ENCODE results near the gene SRSF4. TPM values are rescaled to one million over a fixed set of nuclear protein-coding genes. Genes with fewer than 3 reads are reported as not detected.
"Not testable (repeated sequence)": the region's sequence is repeated elsewhere in the genome, so short reads cannot be mapped to it uniquely, and the experiment has no call there.

SRSF4 gene
- total RNA-seq, 1 donor from 2014 or later, result 34.5 TPM

DNA sequence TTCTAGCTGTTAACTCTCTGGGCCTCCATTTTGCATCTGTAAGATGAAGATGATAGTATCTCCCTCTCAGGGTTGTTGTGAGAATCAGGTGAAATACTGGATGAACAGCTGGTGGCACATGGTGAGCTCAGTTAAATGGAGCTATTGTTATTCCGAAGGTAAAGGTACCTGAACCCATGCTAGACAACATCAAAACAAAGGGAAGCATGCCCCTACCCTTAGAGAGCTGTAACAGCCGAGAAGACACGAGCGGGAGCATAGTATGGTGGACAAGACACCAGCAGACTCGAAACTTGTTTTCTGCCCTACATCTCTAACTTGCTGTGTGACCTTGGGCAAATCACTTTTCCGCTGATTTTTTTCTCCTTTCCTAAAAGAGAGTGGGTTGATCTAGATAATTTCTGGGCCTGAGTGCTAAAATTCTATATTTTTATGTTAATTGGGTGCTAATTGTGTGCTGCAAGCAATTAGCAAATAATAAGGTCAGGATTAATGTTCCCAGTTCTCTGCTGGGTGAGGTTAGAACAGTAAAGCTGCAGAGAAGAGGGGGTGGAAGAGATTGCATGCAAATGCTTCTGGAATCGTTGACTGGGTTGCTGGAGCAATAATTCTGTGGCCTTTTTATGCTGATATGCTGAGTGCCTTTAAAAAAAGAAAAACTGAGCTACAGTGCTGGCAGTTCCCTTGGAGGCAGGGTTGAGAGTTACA, 68.8 kb downstream of the SRSF4 start:
- TF ChIP-seq, protein P1, sequence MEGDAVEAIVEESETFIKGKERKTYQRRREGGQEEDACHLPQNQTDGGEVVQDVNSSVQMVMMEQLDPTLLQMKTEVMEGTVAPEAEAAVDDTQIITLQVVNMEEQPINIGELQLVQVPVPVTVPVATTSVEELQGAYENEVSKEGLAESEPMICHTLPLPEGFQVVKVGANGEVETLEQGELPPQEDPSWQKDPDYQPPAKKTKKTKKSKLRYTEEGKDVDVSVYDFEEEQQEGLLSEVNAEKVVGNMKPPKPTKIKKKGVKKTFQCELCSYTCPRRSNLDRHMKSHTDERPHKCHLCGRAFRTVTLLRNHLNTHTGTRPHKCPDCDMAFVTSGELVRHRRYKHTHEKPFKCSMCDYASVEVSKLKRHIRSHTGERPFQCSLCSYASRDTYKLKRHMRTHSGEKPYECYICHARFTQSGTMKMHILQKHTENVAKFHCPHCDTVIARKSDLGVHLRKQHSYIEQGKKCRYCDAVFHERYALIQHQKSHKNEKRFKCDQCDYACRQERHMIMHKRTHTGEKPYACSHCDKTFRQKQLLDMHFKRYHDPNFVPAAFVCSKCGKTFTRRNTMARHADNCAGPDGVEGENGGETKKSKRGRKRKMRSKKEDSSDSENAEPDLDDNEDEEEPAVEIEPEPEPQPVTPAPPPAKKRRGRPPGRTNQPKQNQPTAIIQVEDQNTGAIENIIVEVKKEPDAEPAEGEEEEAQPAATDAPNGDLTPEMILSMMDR (IDR thresholded peaks at IDR 0.05; ENCODE audit: insufficient read depth, low read length, severe bottlenecking), result no peak
- DNase-seq (ENCODE audit: low read depth) (no peak), FAIRE-seq (no peak)
- Histone ChIP-seq H3K4me3 (ENCODE audit: low read depth, low read length) (no peak overlapping the region), H3K36me3 (ENCODE audit: control insufficient read depth, insufficient read depth, low read length) (peaks cover 6% of the 10 kb centered on the region), H3K27me3 (ENCODE audit: control insufficient read depth, insufficient read depth, low read length) (no peaks in the 10 kb centered on the region)

DNA sequence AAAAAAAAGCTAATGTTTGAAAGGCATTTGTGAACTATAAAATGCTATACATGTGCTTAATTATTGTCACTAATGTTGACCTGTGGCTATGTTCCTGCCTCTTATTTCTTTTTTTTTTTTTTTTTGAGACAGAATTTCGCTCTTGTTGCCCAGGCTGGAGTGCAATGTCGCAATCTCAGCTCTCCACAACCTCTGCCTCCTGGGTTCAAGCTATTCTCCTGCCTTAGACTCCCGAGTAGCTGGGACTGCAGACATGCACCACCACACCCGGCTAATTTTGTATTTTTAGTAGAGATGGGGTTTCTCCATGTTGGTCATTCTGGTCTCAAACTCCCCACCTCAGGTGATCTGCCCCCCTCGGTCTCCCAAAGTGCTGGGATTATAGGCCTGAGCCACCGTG, 73.7 kb downstream of the SRSF4 start:
- FAIRE-seq; H3K4me3 ChIP-seq (ENCODE audit: low read depth, low read length); DNase-seq (ENCODE audit: low read depth); H3K27me3 ChIP-seq (ENCODE audit: control insufficient read depth, insufficient read depth, low read length); H3K36me3 ChIP-seq (ENCODE audit: control insufficient read depth, insufficient read depth, low read length): not testable (repeated sequence)

DNA sequence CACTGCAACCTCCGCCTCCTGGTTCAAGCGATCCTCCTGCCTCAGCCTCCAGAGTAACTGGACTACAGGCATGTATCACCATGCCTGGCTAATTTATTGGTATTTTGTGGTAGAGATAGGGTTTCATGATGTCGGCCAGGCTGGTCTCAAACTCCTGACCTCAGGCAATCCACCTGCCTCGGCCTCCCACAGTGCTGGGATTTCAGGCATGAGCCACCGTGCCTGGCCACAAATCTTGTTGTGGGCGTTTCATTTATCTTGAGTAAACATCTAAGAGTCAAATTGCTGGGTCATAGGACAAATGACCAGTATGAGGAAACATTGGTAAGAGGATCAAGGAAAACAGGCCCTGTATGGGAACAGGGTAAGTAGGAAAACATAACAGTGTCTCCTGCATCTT, 75.9 kb downstream of the SRSF4 start:
- H3K36me3 ChIP-seq (ENCODE audit: control insufficient read depth, insufficient read depth, low read length), result peaks cover 2% of the 10 kb centered on the region
- TF ChIP-seq, protein P1 (IDR thresholded peaks at IDR 0.05; ENCODE audit: insufficient read depth, low read length, severe bottlenecking), result no peak
- no peak for FAIRE-seq
- H3K27me3 ChIP-seq (ENCODE audit: control insufficient read depth, insufficient read depth, low read length), result no peaks in the 10 kb centered on the region
- H3K4me3 ChIP-seq (ENCODE audit: low read depth, low read length), result no peak overlapping the region
- no peak for DNase-seq (ENCODE audit: low read depth)

DNA sequence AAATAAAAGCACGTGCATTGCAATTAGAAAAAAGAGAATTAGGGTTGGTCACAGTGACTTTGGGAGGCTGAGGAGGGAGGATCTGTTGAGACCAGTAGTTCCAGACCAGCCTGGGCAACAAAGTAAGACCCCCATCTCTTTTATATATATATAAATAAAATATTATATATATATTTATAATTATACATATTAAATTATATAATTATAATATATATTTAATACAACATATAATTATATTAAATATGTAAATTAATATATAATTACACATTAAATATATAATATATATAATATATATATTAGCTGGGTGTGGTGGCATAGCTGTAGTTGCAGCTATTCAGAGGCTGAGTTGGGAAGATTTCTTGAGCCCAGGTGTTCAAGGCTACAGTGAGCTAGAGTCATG, 81.2 kb downstream of the SRSF4 start:
- FAIRE-seq (no peak), DNase-seq (ENCODE audit: low read depth) (no peak)
- Histone ChIP-seq H3K27me3 (ENCODE audit: control insufficient read depth, insufficient read depth, low read length) (no peaks in the 10 kb centered on the region), H3K36me3 (ENCODE audit: control insufficient read depth, insufficient read depth, low read length) (peaks cover 1% of the 10 kb centered on the region), H3K4me3 (ENCODE audit: low read depth, low read length) (no peak overlapping the region)
- TF ChIP-seq, protein P1 (IDR thresholded peaks at IDR 0.05; ENCODE audit: insufficient read depth, low read length, severe bottlenecking), result no peak

DNA sequence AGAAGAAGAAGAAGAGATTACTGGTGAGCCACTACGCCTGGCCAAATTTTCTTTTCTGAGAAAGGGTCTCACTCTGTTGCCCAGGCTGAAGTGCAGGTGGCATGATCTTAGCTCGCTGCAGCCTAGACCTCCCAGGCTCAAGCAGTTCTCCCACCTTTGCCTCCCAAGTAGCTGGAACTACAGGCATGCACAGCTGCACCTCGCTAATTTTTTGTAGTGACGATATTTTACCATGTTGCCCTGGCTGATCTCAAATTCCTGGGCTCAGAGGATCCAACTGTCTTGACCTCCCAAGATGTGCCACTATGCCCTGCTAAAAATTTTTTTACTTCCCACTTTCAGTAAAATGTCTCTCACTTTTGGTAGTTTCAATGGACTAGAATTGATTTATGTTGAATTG, 82.4 kb downstream of the SRSF4 start:
- DNase-seq (ENCODE audit: low read depth) (no peak), FAIRE-seq (no peak)
- H3K36me3 ChIP-seq (ENCODE audit: control insufficient read depth, insufficient read depth, low read length), result peaks cover 1% of the 10 kb centered on the region
- no peak overlapping the region for H3K4me3 ChIP-seq (ENCODE audit: low read depth, low read length)
- TF ChIP-seq, protein P1 (IDR thresholded peaks at IDR 0.05; ENCODE audit: insufficient read depth, low read length, severe bottlenecking), result no peak
- H3K27me3 ChIP-seq (ENCODE audit: control insufficient read depth, insufficient read depth, low read length), result no peaks in the 10 kb centered on the region

Other genes starting within 250 kb of the SRSF4 start
- 0.77 and 1.1 TPM in 2 replicates for gene TMEM200B, start 58.0 kb downstream of the SRSF4 start, total RNA-seq
- gene MECR, start 49.0 kb upstream of the SRSF4 start, total RNA-seq, result 28.2 TPM in 2 replicates
- 40.8 and 53.2 TPM in 2 replicates for gene PTPRU, start 54.6 kb upstream of the SRSF4 start, total RNA-seq

Data from bronchial epithelial cell (primary cell).